HCT116 (cell line): ENCODE measurements around the gene ECI2. TPM values are rescaled to one million over a fixed set of nuclear protein-coding genes. Genes with fewer than 3 reads are reported as not detected.

Experiments
- ATAC-seq: fragments of 200-7000 bp; cut with Tn5 transposase; 2 replicates; pipeline ENCODE4 v1.9.1; 2020; ENCODE audit warnings: mild to moderate bottlenecking, moderate library complexity
- BruUV-seq: library from RNA; stranded (reverse); fragments of 400-500 nt; replicated peaks from 2 replicates; lab custom pipeline; 2021; lab: Mats Ljungman, UMichigan
- CTCF ChIA-PET: fragments of 300-600 bp; sonication (Branson Sonifier 250); formaldehyde crosslinking; loops from one replicate; lab custom pipeline; 2021; ENCODE audit warnings: antibody characterized with exemption; lab: Charles Lee
- POLR2A ChIA-PET: fragments of 300-600, 350-600 bp; sonication (Branson Sonifier 250); formaldehyde crosslinking; loops from one replicate; lab custom pipeline; 2021; ENCODE audit warnings: antibody characterized with exemption; lab: Charles Lee
- RAD21 ChIA-PET, 2 experiments: fragments of 300-600 bp; sonication (Branson Sonifier 250); formaldehyde crosslinking; loops; one replicate each; lab custom pipeline; 2023; ENCODE audit warnings: low total read pairs in 2 of 2; ENCODE audit not compliant: uncharacterized antibody in 2 of 2, unreplicated experiment in 2 of 2, low non-redundant PET in 1 of 2; lab: Charles Lee
- DNase-seq: peaks from one replicate; pipeline ENCODE4 v3.0.0-alpha.2; 2010; ENCODE audit warnings: low read depth, low spot score
- H2AFZ ChIP-seq: fragments of 200-600 bp; shearing (Covaris generic), sonication (generic); 2 replicates; pipeline ENCODE4 v1.6.1; 2017; ENCODE audit warnings: low read depth, mixed run types, mixed read lengths, antibody characterized with exemption, low read length; ENCODE audit not compliant: poor library complexity, severe bottlenecking
- H3K27ac ChIP-seq: 2 replicates; pipeline ENCODE4 v1.5.1; 2012; ENCODE audit warnings: low read depth, low read length
- H3K27me3 ChIP-seq: fragments of 200-600 bp; sonication (generic); 2 replicates; pipeline ENCODE4 v1.6.1; 2016; ENCODE audit warnings: mixed run types, low read length, mixed read lengths; ENCODE audit not compliant: insufficient read depth
- H3K36me3 ChIP-seq, 2 experiments: fragments of 200-500 bp in 1 of 2; fragments of 200-600 bp in 1 of 2; sonication (Bioruptor generic) in 1 of 2; sonication (generic) in 1 of 2; 2 replicates each; pipeline versions ENCODE4 v1.5.1 to v1.6.1; 2014 to 2016; ENCODE audit warnings: low read length in 2 of 2, inconsistent platforms in 1 of 2, mixed read lengths in 1 of 2, mixed run types in 1 of 2; ENCODE audit not compliant: insufficient read depth in 2 of 2, control insufficient read depth in 1 of 2
- H3K4me1 ChIP-seq, 2 experiments: fragments of 200-600 bp in 1 of 2; sonication (generic) in 1 of 2; 2 replicates each; pipeline versions ENCODE4 v1.5.1 to v1.6.1; 2012 to 2017; ENCODE audit warnings: low read length in 2 of 2, inconsistent platforms in 1 of 2, mild to moderate bottlenecking in 1 of 2, mixed read lengths in 1 of 2, mixed run types in 1 of 2, moderate library complexity in 1 of 2; ENCODE audit not compliant: insufficient read depth in 2 of 2, control insufficient read depth in 1 of 2
- H3K4me2 ChIP-seq: fragments of 200-600 bp; sonication (generic); 2 replicates; pipeline ENCODE4 v1.6.1; 2017; ENCODE audit warnings: mixed run types, low read length, mixed read lengths
- H3K4me3 ChIP-seq, 2 experiments: fragments of 200-600 bp in 1 of 2; sonication (generic) in 1 of 2; replicated peaks in 1 of 2; 2 replicates each; pipeline ENCODE4 v1.5.1; 2011 to 2016; ENCODE audit warnings: low read length in 2 of 2, control low read depth in 1 of 2, low read depth in 1 of 2, mild to moderate bottlenecking in 1 of 2, mixed read lengths in 1 of 2, mixed run types in 1 of 2
- H3K79me2 ChIP-seq: fragments of 200-600 bp; sonication (generic); 2 replicates; pipeline ENCODE4 v1.6.1; 2017; ENCODE audit warnings: mild to moderate bottlenecking, mixed run types, low read length, moderate library complexity, mixed read lengths; ENCODE audit not compliant: insufficient read depth
- H3K9ac ChIP-seq: fragments of 200-600 bp; sonication (generic); 2 replicates; pipeline ENCODE4 v1.6.1; 2016; ENCODE audit warnings: low read length, mixed read lengths
- H3K9me2 ChIP-seq: fragments of 200-600 bp; sonication (generic), shearing (Covaris generic); 2 replicates; pipeline ENCODE4 v1.6.1; 2017; ENCODE audit warnings: mixed run types, mild to moderate bottlenecking, moderate library complexity; ENCODE audit not compliant: insufficient read depth
- H3K9me3 ChIP-seq, 2 experiments: fragments of 200-500 bp in 1 of 2; fragments of 200-600 bp in 1 of 2; sonication (Bioruptor generic) in 1 of 2; sonication (generic) in 1 of 2; 2 replicates each; pipeline ENCODE4 v1.6.1; 2014 to 2017; ENCODE audit warnings: low read length in 2 of 2, mixed read lengths in 2 of 2, inconsistent platforms in 1 of 2, low read depth in 1 of 2, mild to moderate bottlenecking in 1 of 2, mixed run types in 1 of 2, moderate library complexity in 1 of 2; ENCODE audit not compliant: control insufficient read depth in 1 of 2, insufficient read depth in 1 of 2
- H4K20me1 ChIP-seq: fragments of 200-600 bp; sonication (generic), shearing (Covaris generic); 2 replicates; pipeline ENCODE4 v1.6.1; 2017; ENCODE audit warnings: mixed run types, mild to moderate bottlenecking, moderate library complexity; ENCODE audit not compliant: insufficient read depth
- ATF3 ChIP-seq: IDR thresholded peaks from 2 replicates; pipeline ENCODE4 v1.6.1; 2012
- CEBPB ChIP-seq: IDR thresholded peaks from 2 replicates; pipeline ENCODE4 v1.6.1; 2012; ENCODE audit warnings: low read depth
- FOSL1 ChIP-seq: IDR thresholded peaks from 2 replicates; pipeline ENCODE4 v1.6.1; 2012; ENCODE audit warnings: low read depth
- REST ChIP-seq: IDR thresholded peaks from 2 replicates; pipeline ENCODE4 v1.6.1; 2012; ENCODE audit warnings: low read depth
- SIN3A ChIP-seq: IDR thresholded peaks from 2 replicates; pipeline ENCODE4 v1.6.1; 2012; ENCODE audit warnings: low read depth
- SP1 ChIP-seq: IDR thresholded peaks from 2 replicates; pipeline ENCODE4 v1.6.1; 2012; ENCODE audit warnings: low read depth
- TCF7L2 ChIP-seq: IDR thresholded peaks from 2 replicates; pipeline ENCODE4 v1.7.0; 2011; ENCODE audit warnings: borderline replicate concordance, inconsistent platforms; ENCODE audit not compliant: insufficient read depth, insufficient read length; ENCODE audit errors: extremely low read depth
- intact Hi-C: fragments of 100-400 bp; cut with micrococcal nuclease; formaldehyde crosslinking; loops from 2 replicates; pipeline ENCODE4 v1.10.0; 2022
- total RNA-seq: library from RNA; stranded (reverse); gene quantifications from one replicate; pipeline ENCODE4 v1.2.1, GENCODE V29; 2021; ENCODE audit not compliant: unreplicated experiment
- TF ChIP-seq, protein P1 (sequence below): IDR thresholded peaks from 2 replicates; pipeline ENCODE4 v1.6.1; 2012

ECI2 gene
- total RNA-seq, 1 experiment from 2014 or later, result 56.8 TPM

GRCh38 chr6:4174042-4174441 lies 38.7 kb upstream of the ECI2 start:
- ATAC-seq (no peak), DNase-seq (no peak)
- H3K79me2 ChIP-seq, result no peaks in the 10 kb centered on the region
- H3K36me3 ChIP-seq, result no peaks in the 10 kb centered on the region
- intact Hi-C loops, result no loop called here
- no peak overlapping the region for H3K9ac ChIP-seq
- H2AFZ ChIP-seq, result no peak overlapping the region
- TF ChIP-seq, protein P1, sequence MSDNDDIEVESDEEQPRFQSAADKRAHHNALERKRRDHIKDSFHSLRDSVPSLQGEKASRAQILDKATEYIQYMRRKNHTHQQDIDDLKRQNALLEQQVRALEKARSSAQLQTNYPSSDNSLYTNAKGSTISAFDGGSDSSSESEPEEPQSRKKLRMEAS, result no peak
- TF ChIP-seq TCF7L2, result no peak
- no peaks in the 10 kb centered on the region for H3K27me3 ChIP-seq
- no peak overlapping the region for H3K27ac ChIP-seq
- H3K4me2 ChIP-seq, result no peak overlapping the region
- no peaks in the 10 kb centered on the region for H3K9me2 ChIP-seq
- H3K4me3 ChIP-seq, result no peak overlapping the region
- ChIA-PET POLR2A (no interaction called here), CTCF (interaction anchor here (0.6 to 1.3 kb wide), 2 partner anchors 36 to 39 kb away, joined by 4 read pairs; partner anchors contain the start of gene ECI2), RAD21 (no interaction called here)
- no peaks in the 10 kb centered on the region for H4K20me1 ChIP-seq
- H3K9me3 ChIP-seq, result no peaks in the 10 kb centered on the region
- no peaks in the 10 kb centered on the region for H3K4me1 ChIP-seq
- no TSS peak for BruUV-seq

- H3K9me2 ChIP-seq, result no peaks in the 10 kb centered on the region
- DNase-seq (no peak), ATAC-seq (no peak)
- intact Hi-C loops, result no loop called here
- no peak overlapping the region for H3K9ac ChIP-seq
- no peaks in the 10 kb centered on the region for H3K79me2 ChIP-seq
- ChIA-PET POLR2A (no interaction called here), CTCF (no interaction called here), RAD21 (interaction anchor here in 1 of 2 experiments (0.7 kb wide), 1 partner anchor 705 kb away, joined by 6 read pairs; no protein-coding TSS in a partner anchor)
- no peaks in the 10 kb centered on the region for H4K20me1 ChIP-seq
- no peaks in the 10 kb centered on the region for H3K4me1 ChIP-seq
- H3K4me2 ChIP-seq, result no peak overlapping the region
- TF ChIP-seq CEBPB (no peak), ATF3 (no peak), SP1 (no peak), SIN3A (no peak), FOSL1 (no peak), REST (no peak)
- H3K4me3 ChIP-seq, result no peak overlapping the region
- H3K27ac ChIP-seq, result no peak overlapping the region
- H3K27me3 ChIP-seq, result no peaks in the 10 kb centered on the region
- H2AFZ ChIP-seq, result no peak overlapping the region
- no peaks in the 10 kb centered on the region for H3K9me3 ChIP-seq
- H3K36me3 ChIP-seq, result no peaks in the 10 kb centered on the region
- no TSS peak for BruUV-seq
Measured at GRCh38 chr6:4172368-4172767, 37.0 kb upstream of the ECI2 start.
